ENCODE results near the gene CPLX3. TPM values are rescaled to one million over a fixed set of nuclear protein-coding genes. Genes with fewer than 3 reads are reported as not detected.
A peak's percentile ranks its signal among the peaks of the same experiment; 100 is the strongest.

Gene CPLX3
- total RNA-seq, 1 experiment from 2014 or later: not detected

GRCh38 chr15:74783808-74784175, 42.6 kb upstream of the CPLX3 start:
- no peaks in the 10 kb centered on the region for H4K20me1 ChIP-seq (ENCODE audit: control insufficient read depth, insufficient read depth, insufficient read length)
- no peak overlapping the region for H2AFZ ChIP-seq (ENCODE audit: low read length)

More at GRCh38 chr15:74783808-74784175, 42.6 kb upstream of the CPLX3 start:
- no peak overlapping the region for H2BK20ac ChIP-seq (ENCODE audit: low read depth, low read length, poor library complexity, severe bottlenecking)
- no peak overlapping the region for H2BK15ac ChIP-seq (ENCODE audit: low read depth, low read length)
- H3T11ph ChIP-seq (ENCODE audit: low read length): no peak overlapping the region
- Mint-ChIP-seq H3K4me1 (peaks cover 37 to 49% of the 10 kb centered on the region in 2 experiments), H3K36me3 (ENCODE audit: insufficient read depth in 1 of 3, low read depth in 3 of 3) (peaks cover 0 to 5% (median 4%) of the 10 kb centered on the region in 3 experiments; a peak in 3 of 7 replicates), H3K27me3 (ENCODE audit: low read depth) (peaks cover 25% of the 10 kb centered on the region), H3K9me3 (no peaks in the 10 kb centered on the region; a peak in 1 of 5 replicates), H3K4me3 (peak overlapping the region; percentile 81 to 87), H3K27ac (no peak overlapping the region)
- no peak overlapping the region for H3K14ac ChIP-seq (ENCODE audit: insufficient read depth, low read length)
- no peak overlapping the region for H4K91ac ChIP-seq (ENCODE audit: insufficient read length, low read depth, low read length)
- no CpG with 5 or more reads among the region's 3 CpGs for WGBS (ENCODE audit: extremely low coverage, insufficient read length, low lambda C conversion rate)
- no peak overlapping the region for H3K18ac ChIP-seq (ENCODE audit: insufficient read length, low read depth, low read length)
- peaks cover 7% of the 10 kb centered on the region; the same call in 1 of the 2 replicates for H3K4me1 ChIP-seq (ENCODE audit: insufficient read depth, low read length)
- H3K4me2 ChIP-seq (ENCODE audit: insufficient read depth, insufficient read length, low read length): peak overlapping the region; percentile 3
- no peak overlapping the region for H2AK5ac ChIP-seq (ENCODE audit: insufficient read length, low read length)
- DNase-seq: no peak
- no peaks in the 10 kb centered on the region for H3K79me1 ChIP-seq (ENCODE audit: insufficient read depth, low read depth, low read length, poor library complexity, severe bottlenecking)
- H3K27ac ChIP-seq (ENCODE audit: insufficient read length, low read depth, low read length): no peak overlapping the region
- peaks cover 11% of the 10 kb centered on the region for H3K23me2 ChIP-seq (ENCODE audit: insufficient read length, low read depth, low read length, poor library complexity, severe bottlenecking)
- no peak overlapping the region for H2BK5ac ChIP-seq (ENCODE audit: insufficient read length, low read length)
- no peak overlapping the region for H2BK120ac ChIP-seq (ENCODE audit: low read depth, low read length, poor library complexity, severe bottlenecking)
- no peak overlapping the region for H2BK12ac ChIP-seq (ENCODE audit: insufficient read length, low read depth, low read length)
- H3K79me2 ChIP-seq (ENCODE audit: insufficient read depth, low read length): no peaks in the 10 kb centered on the region
- no peaks in the 10 kb centered on the region for H3K9me3 ChIP-seq (ENCODE audit: control insufficient read depth, low read depth, low read length)
- H3K56ac ChIP-seq (ENCODE audit: insufficient read length, low read depth, low read length): no peak overlapping the region
- peaks cover 4% of the 10 kb centered on the region; the same call in 1 of the 2 replicates for H3K27me3 ChIP-seq (ENCODE audit: insufficient read depth, low read length)
- no peak overlapping the region for H4K5ac ChIP-seq (ENCODE audit: insufficient read length, low read depth, low read length)
- no peak overlapping the region for H4K8ac ChIP-seq (replicated peaks; ENCODE audit: insufficient read length, low read depth, low read length)
- H3K9ac ChIP-seq (ENCODE audit: extremely low read depth, insufficient read length, low read length): no peak overlapping the region
- H3K4ac ChIP-seq (ENCODE audit: low read depth, low read length): no peak overlapping the region
- TF ChIP-seq CTCF (conservative IDR thresholded peaks at IDR 0.05): no peak
- H3K23ac ChIP-seq (ENCODE audit: insufficient read length, low read depth, low read length): no peak overlapping the region

All from H9 (cell line).